Activated CD4-positive, CD25-positive, alpha-beta regulatory T cell treated with anti-CD3 and anti-CD28 coated beads, Interleukin-2, amount 50 U/mL, for 16 hours (primary cell): ENCODE data around the gene ZMYM3.
"Not testable (repeated sequence)": the region's sequence is repeated elsewhere in the genome, so short reads cannot be mapped to it uniquely, and the experiment has no call there.

Source experiments
- DNase-seq: peaks from one replicate; pipeline ENCODE4 v3.0.0-alpha.2; 2020; ENCODE audit warnings: low read depth, low spot score

Gene ZMYM3

GRCh38 chrX:71254092-71254963, at the start of gene ZMYM3:
Gene ZMYM3, minus strand, starts transcription at chrX:71254140. Its CDS starts 885 bp downstream, at chrX:71253255.
- peak; percentile 52 for DNase-seq

DNA sequence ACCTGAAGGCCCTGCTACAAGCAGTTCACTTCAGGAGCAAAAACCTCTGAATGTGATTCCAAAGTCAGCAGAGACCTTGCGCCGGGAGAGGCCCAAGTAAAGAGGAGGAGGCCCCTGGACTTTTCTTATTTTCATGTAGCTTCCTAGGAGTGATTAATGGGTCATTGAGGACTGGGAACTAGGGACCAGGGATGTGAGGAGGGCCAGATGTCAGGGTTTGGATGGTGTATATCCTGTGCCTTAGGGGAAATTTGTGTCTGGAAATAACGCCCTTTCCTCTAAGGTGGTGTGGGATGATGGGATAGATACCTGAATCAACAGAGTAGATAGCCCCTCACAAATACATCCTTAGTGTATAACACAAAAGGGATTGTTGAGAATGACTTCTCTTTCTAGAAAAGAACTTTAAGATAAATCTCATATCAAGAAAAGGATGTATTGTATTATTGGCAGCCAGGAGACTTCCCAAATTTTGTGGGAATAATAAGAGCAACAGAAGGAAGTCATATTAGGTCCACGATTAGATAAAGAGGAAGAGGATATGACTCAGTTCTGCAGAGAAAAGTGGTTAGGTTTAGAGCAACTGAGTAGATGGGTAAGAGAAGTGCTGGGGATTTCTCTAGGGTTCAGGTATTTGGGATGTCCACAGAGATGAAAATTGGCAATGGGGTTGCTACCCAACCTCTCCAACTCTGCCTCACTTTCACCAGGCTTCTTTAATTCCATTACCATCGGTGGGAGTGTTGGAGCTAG, 48.7 kb upstream of the ZMYM3 start:
- DNase-seq = no peak

DNA sequence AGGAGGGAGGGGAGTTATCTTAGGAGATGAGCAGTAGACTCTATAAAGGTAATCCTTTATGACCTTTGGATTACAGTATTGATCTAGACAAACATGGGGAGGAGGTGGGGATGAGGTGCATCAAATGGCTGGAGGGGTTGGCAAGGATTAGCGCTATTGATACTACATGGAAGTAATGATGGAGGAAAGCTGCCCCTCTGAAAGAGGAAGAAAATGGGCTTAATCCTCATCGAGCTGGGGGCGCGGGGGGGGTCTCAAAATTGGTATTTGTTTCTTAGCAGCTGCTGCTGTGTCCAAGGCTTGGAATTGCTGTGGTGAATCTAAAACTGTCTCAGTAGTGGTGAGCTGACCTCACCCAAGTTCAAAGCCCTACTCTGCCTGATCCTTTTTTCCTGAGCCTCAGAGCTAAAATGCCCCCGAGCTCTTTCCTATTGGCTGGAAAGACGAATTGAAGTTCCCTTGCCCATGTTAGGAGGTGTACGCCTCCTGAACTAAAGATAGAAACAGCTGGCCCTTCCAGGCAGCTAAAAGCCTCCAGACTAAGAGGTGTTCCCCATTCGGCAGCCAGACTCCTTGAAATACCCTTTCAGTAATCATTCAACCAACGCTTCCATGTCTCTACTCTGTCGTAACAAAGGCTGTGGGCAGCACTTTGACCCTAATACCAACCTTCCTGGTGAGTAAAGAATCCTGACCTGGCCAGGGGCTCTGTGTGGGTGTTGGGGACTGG, 47.4 kb upstream of the ZMYM3 start, which contains the start of gene ITGB1BP2:
Gene ITGB1BP2, plus strand, starts transcription at position 556 of the 730 bp plus-strand sequence. Its CDS starts 57 bp downstream, at position 613.
- no peak for DNase-seq

DNA sequence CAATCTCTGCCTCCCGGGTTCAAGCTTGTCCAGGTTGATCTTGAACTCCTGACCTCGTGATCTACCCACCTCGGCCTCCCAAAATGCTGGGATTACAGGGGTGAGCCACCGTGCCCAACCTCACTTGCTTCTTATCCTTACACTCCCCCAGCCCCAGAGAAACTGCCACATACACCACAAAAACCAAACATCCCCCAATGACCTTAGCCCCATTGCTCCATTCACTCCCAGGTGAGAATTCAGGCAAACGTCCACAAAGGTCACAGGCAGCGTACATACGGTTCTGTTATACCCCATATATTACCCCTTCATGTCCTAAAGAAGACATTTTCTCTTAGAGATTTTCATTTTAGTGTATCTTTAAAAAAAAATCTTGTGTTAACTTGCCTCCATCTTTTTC, 46.6 kb upstream of the ZMYM3 start:
- DNase-seq = not testable (repeated sequence)

DNA sequence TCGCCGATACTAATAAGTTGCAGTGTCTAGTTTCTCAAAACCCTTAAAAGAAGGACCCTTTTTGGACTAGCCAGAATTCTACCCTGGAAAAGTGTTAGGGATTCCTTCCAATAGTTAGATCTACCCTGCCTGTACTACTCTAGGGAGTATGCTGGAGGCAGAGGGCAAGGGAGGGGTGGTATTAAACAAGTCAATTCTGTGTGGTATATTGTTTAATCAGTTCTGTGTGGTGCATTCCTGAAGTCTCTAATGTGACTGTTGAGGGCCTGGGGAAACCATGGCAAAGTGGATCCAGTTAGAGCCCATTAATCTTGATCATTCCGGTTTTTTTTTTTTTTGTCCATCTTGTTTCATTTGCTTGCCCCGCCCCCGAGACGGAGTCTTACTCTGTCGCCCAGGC, 46.1 kb upstream of the ZMYM3 start:
- DNase-seq = not testable (repeated sequence)

GRCh38 chrX:71298119-71298518, 44.2 kb upstream of the ZMYM3 start:
- DNase-seq = no peak

DNA sequence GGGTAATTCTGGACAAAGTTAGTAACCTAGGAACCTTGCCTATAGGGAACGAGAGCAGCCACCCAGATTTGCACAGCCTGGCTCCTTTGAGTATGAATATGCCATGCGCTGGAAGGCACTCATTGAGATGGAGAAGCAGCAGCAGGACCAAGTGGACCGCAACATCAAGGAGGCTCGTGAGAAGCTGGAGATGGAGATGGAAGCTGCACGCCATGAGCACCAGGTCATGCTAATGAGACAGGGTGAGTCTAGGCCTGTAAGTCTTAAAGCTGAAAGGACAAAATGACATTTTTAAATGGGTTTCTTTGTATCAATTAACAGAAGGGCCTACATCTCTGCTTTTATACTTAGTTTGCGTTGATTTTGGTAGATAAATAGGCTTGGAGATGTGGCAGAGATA, 42.9 kb upstream of the ZMYM3 start:
- DNase-seq = no peak

DNA sequence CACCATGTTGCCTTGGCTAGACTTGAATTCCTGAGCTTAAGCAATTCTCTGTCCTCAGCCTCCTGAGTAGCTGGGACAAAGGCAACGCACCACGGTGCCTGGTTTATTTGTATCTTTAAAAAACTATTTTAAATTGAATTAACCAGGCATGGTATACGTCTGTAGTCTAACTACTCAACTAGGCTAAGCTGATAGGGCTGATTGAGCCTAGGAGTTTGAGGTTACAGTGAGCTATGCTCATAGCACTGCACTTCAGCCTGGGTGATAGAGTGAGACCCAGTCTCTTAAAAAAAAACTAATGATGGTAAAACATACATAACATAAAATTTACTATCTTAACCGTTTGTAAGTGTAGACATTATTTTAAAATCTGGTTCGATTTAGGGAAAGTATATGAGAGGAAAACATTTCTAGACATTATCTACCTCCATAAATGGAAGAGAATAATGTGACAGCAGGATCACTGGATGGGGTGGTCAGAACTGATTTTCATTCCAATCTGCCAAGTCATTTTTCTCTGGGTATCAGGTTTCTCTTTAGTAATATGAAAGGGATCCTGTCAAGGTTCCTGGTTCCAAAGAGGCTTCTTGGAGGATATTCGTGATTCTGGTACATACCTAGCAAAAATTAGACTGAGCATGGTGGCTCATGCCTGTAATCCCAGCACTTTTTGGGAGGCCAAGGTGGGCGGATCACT, 38.9 kb upstream of the ZMYM3 start:
- no peak for DNase-seq

DNA sequence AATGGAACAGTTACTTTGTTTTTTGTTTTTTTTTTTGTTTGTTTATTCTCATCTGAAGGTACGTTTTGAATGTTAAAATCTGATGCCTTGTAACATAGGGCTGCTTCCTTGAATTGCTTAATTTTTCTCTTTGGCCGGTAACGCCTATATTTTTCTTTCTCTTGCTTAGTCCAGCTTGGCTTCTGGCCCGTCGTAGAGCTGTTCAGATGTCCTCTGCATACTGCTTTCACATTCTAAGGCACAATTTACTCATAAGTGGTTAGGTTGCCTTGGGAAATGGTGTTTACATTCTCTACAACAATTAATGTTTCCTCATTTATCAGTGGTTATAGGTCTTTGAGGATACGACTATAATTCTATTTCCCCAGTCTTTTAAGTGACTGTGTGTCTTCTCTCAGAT, 37.4 kb upstream of the ZMYM3 start:
- DNase-seq = no peak

- no peak for DNase-seq
These were observed 32.0 kb upstream of the ZMYM3 start for GRCh38 chrX:71285929-71286328.

- peak; percentile 73 for DNase-seq
These were observed 29.6 kb upstream of the ZMYM3 start, which contains the start of gene NONO for GRCh38 chrX:71283403-71284143. Gene NONO, plus strand, starts transcription at chrX:71283635. Its CDS starts 7,003 bp downstream, at chrX:71290638.

GRCh38 chrX:71282514-71283402, 28.8 kb upstream of the ZMYM3 start:
- peak; percentile 7 for DNase-seq

- DNase-seq = not testable (repeated sequence)
These were observed 27.4 kb upstream of the ZMYM3 start for GRCh38 chrX:71281300-71281699.

DNA sequence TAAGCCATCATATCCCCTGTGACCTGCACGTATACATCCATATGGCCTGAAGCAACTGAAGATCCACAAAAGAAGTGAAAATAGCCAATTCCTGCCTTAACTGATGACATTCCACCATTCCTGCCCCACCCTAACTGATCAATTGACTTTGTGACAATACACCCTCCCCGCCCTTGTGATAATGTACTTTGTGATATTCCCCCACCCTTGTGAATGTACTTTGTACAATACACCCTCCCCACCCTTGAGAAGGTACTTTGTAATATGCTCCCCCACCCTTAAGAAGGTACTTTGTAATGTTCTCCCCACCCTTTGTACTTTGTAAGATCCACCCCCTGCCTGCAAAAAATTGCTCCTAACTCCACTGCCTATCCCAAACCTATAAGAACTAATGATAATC, 18.4 kb upstream of the ZMYM3 start:
- DNase-seq = not testable (repeated sequence)

DNA sequence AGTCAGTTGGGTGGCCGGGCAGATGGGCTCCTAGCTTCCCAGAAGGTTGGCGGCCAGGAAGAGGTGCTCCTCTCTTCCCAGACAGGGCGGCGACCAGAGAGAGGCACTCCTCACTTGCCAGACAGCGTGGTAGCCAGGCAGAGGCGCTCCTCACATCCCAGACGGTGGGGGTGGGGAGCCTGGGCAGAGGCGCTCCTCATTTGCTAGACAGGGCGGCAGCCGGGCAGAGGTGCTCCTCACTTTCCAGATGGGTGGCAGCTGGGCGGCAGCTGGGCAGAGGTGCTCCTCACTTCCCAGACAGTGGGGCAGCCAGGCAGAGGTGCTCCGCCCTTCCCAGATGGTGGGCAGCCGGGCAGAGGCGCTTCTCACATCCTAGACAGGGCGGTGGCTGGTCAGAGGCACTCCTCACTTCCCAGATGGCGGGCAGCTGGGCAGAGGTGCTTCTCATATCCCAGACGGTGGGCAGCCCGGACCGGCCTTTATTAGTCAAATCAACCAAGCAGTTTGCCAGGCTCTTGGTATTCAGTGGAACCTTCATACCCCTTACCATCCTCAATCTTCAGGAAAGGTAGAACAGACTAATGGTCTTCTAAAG, 16.0 kb upstream of the ZMYM3 start:
- DNase-seq = no peak

- not testable (repeated sequence) for DNase-seq
These were observed 14.7 kb upstream of the ZMYM3 start for GRCh38 chrX:71268624-71269023.

DNA sequence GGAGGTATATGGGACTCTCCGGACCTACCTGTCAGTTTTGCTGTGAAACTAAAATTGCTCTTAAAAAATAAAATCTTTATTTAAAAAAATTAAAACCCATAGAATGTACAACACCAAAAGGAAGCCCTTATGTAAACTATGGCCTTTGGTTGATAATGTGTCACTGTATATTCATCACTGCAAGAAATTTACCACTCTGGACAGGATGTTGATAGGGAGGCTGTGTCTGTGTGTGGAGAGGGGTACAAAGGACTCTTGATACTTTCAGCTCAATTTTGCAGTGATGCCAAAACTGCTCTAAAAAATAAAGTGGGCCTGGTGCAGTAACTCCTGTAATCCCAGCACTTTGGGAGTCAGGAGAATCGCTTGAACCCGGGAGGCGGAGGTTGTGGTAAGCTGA, 2.9 kb upstream of the ZMYM3 start:
- DNase-seq = no peak

- no peak for DNase-seq
These were observed 2.1 kb upstream of the ZMYM3 start for GRCh38 chrX:71256051-71256450.
